PC-9 (cell line): ENCODE data around the gene ZGRF1.
"Not testable (repeated sequence)": the region's sequence is repeated elsewhere in the genome, so short reads cannot be mapped to it uniquely, and the experiment has no call there.

Experiments
- EZH2 ChIP-seq: fragments of 200-600 bp; sonication (generic); IDR thresholded peaks from 2 replicates; pipeline ENCODE4 v1.8.0; 2017; ENCODE audit warnings: antibody characterized with exemption, low read depth
- TF ChIP-seq, protein P1 (sequence below): fragments of 200-600 bp; sonication (generic); conservative IDR thresholded peaks from 2 replicates; pipeline ENCODE4 v1.6.1; 2017; ENCODE audit warnings: mixed run types, antibody characterized with exemption, mild to moderate bottlenecking, moderate library complexity

GRCh38 chr4:112490808-112491207 is 145.9 kb downstream of the ZGRF1 start:
- TF ChIP-seq EZH2 = not testable (repeated sequence)
- TF ChIP-seq, protein P1, sequence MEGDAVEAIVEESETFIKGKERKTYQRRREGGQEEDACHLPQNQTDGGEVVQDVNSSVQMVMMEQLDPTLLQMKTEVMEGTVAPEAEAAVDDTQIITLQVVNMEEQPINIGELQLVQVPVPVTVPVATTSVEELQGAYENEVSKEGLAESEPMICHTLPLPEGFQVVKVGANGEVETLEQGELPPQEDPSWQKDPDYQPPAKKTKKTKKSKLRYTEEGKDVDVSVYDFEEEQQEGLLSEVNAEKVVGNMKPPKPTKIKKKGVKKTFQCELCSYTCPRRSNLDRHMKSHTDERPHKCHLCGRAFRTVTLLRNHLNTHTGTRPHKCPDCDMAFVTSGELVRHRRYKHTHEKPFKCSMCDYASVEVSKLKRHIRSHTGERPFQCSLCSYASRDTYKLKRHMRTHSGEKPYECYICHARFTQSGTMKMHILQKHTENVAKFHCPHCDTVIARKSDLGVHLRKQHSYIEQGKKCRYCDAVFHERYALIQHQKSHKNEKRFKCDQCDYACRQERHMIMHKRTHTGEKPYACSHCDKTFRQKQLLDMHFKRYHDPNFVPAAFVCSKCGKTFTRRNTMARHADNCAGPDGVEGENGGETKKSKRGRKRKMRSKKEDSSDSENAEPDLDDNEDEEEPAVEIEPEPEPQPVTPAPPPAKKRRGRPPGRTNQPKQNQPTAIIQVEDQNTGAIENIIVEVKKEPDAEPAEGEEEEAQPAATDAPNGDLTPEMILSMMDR = not testable (repeated sequence)
